ENCODE data around the gene MKNK1. TPM values are rescaled to one million over a fixed set of nuclear protein-coding genes. Genes with fewer than 3 reads are reported as not detected.

MKNK1 gene
- total RNA-seq, 2 donors from 2014 or later: 19.9 to 28.5 TPM

- Mint-ChIP-seq H3K27me3 (ENCODE audit: insufficient read depth) (no peaks in the 10 kb centered on the region), H3K9me3 (no peaks in the 10 kb centered on the region), H3K4me3 (no peak overlapping the region), H3K4me1 (peaks cover 16% of the 10 kb centered on the region), H3K36me3 (ENCODE audit: low read depth) (peaks cover 9% of the 10 kb centered on the region), H3K27ac (no peak overlapping the region)
- WGBS, 2 experiments (ENCODE audit: insufficient coverage in 1 of 2, insufficient read length in 1 of 2): 71 to 95% methylated on average over 1 to 6 of the region's 6 CpGs
- no peaks in the 10 kb centered on the region for H3K9me3 ChIP-seq (ENCODE audit: control insufficient read depth, low read length)
- no peak overlapping the region for H3K27ac ChIP-seq (ENCODE audit: low read depth, low read length)
- H3K4me3 ChIP-seq (ENCODE audit: low read length): no peak overlapping the region
- no peak overlapping the region for H3K9ac ChIP-seq (ENCODE audit: extremely low read depth, low read length, poor library complexity, severe bottlenecking)
- H3K36me3 ChIP-seq (ENCODE audit: control insufficient read depth, insufficient read depth, low read length): no peaks in the 10 kb centered on the region
- DNase-seq: no peak
- H3K4me1 ChIP-seq (ENCODE audit: control insufficient read depth, insufficient read depth, low read length): peaks cover 8% of the 10 kb centered on the region
- TF ChIP-seq, protein P1, sequence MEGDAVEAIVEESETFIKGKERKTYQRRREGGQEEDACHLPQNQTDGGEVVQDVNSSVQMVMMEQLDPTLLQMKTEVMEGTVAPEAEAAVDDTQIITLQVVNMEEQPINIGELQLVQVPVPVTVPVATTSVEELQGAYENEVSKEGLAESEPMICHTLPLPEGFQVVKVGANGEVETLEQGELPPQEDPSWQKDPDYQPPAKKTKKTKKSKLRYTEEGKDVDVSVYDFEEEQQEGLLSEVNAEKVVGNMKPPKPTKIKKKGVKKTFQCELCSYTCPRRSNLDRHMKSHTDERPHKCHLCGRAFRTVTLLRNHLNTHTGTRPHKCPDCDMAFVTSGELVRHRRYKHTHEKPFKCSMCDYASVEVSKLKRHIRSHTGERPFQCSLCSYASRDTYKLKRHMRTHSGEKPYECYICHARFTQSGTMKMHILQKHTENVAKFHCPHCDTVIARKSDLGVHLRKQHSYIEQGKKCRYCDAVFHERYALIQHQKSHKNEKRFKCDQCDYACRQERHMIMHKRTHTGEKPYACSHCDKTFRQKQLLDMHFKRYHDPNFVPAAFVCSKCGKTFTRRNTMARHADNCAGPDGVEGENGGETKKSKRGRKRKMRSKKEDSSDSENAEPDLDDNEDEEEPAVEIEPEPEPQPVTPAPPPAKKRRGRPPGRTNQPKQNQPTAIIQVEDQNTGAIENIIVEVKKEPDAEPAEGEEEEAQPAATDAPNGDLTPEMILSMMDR (conservative IDR thresholded peaks at IDR 0.05): no peak
- H3K27me3 ChIP-seq (ENCODE audit: control insufficient read depth, insufficient read depth, low read length, poor library complexity, severe bottlenecking): no peaks in the 10 kb centered on the region
These were observed 32.3 kb downstream of the MKNK1 start for GRCh38 chr1:46571691-46572225.

GRCh38 chr1:46569884-46570725, 34.0 kb downstream of the MKNK1 start:
- H3K27ac ChIP-seq (ENCODE audit: low read depth, low read length): no peak overlapping the region
- DNase-seq: no peak
- TF ChIP-seq, protein P1 (conservative IDR thresholded peaks at IDR 0.05): no peak
- H3K36me3 ChIP-seq (ENCODE audit: control insufficient read depth, insufficient read depth, low read length): no peaks in the 10 kb centered on the region
- no peak overlapping the region for H3K4me3 ChIP-seq (ENCODE audit: low read length)
- 92 to 95% methylated on average over 11 to 12 of the region's 14 CpGs for WGBS, 2 experiments (ENCODE audit: insufficient coverage in 1 of 2, insufficient read length in 1 of 2)
- H3K9me3 ChIP-seq (ENCODE audit: control insufficient read depth, low read length): no peaks in the 10 kb centered on the region
- H3K4me3 Mint-ChIP-seq: no peak overlapping the region
- H3K27ac Mint-ChIP-seq: no peak overlapping the region
- H3K36me3 Mint-ChIP-seq (ENCODE audit: low read depth): peaks cover 9% of the 10 kb centered on the region
- no peaks in the 10 kb centered on the region for H3K9me3 Mint-ChIP-seq
- no peaks in the 10 kb centered on the region for H3K4me1 ChIP-seq (ENCODE audit: control insufficient read depth, insufficient read depth, low read length)
- H3K27me3 ChIP-seq (ENCODE audit: control insufficient read depth, insufficient read depth, low read length, poor library complexity, severe bottlenecking): no peaks in the 10 kb centered on the region
- no peak overlapping the region for H3K9ac ChIP-seq (ENCODE audit: extremely low read depth, low read length, poor library complexity, severe bottlenecking)
- H3K27me3 Mint-ChIP-seq (ENCODE audit: insufficient read depth): no peaks in the 10 kb centered on the region
- peaks cover 1% of the 10 kb centered on the region for H3K4me1 Mint-ChIP-seq

DNA sequence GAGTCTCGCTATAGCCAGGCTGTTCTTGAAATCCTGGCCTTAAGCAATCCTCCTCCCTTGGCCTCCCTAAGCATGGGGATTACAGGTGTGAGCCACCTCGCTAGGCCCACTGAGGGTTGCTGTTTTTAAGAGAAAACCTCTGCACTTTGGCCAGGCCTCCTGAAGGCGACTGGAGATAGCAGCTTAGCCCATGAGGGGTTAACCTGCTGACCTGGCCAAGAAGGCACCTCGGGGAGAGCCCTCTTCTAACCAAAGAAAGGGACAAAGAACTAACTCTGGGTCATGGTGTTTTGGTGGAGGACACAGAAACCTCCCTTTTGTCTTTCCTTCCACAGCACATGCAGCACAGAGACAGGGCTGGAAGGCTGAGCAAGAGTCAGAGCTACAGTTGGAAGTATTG, 35.0 kb downstream of the MKNK1 start:
- no peak overlapping the region for H3K4me3 Mint-ChIP-seq
- H3K4me1 ChIP-seq (ENCODE audit: control insufficient read depth, insufficient read depth, low read length): no peaks in the 10 kb centered on the region
- H3K36me3 Mint-ChIP-seq (ENCODE audit: low read depth): peaks cover 13% of the 10 kb centered on the region
- H3K9ac ChIP-seq (ENCODE audit: extremely low read depth, low read length, poor library complexity, severe bottlenecking): no peak overlapping the region
- no peaks in the 10 kb centered on the region for H3K27me3 ChIP-seq (ENCODE audit: control insufficient read depth, insufficient read depth, low read length, poor library complexity, severe bottlenecking)
- H3K9me3 ChIP-seq (ENCODE audit: control insufficient read depth, low read length): no peaks in the 10 kb centered on the region
- no peaks in the 10 kb centered on the region for H3K9me3 Mint-ChIP-seq
- WGBS, 2 experiments (ENCODE audit: insufficient coverage in 1 of 2, insufficient read length in 1 of 2): 80 to 83% methylated on average over 1 to 4 of the region's 4 CpGs
- H3K27me3 Mint-ChIP-seq (ENCODE audit: insufficient read depth): no peaks in the 10 kb centered on the region
- no peaks in the 10 kb centered on the region for H3K36me3 ChIP-seq (ENCODE audit: control insufficient read depth, insufficient read depth, low read length)
- TF ChIP-seq, protein P1 (conservative IDR thresholded peaks at IDR 0.05): no peak
- H3K4me1 Mint-ChIP-seq: no peaks in the 10 kb centered on the region
- no peak overlapping the region for H3K27ac ChIP-seq (ENCODE audit: low read depth, low read length)
- peak overlapping the region; percentile 3 for H3K27ac Mint-ChIP-seq
- no peak overlapping the region for H3K4me3 ChIP-seq (ENCODE audit: low read length)
- DNase-seq: no peak
